HPDE6-E6E7 (cell line): ENCODE data around the gene ALDH1A3.

Source experiments
- DNase-seq: peaks from one replicate; pipeline ENCODE4 v3.0.0; 2011; ENCODE audit warnings: missing footprints; ENCODE audit errors: extremely low spot score

The ALDH1A3 gene

GRCh38 chr15:100881573-100882336 lies 2.1 kb downstream of the ALDH1A3 start:
- DNase-seq, result no peak

DNA sequence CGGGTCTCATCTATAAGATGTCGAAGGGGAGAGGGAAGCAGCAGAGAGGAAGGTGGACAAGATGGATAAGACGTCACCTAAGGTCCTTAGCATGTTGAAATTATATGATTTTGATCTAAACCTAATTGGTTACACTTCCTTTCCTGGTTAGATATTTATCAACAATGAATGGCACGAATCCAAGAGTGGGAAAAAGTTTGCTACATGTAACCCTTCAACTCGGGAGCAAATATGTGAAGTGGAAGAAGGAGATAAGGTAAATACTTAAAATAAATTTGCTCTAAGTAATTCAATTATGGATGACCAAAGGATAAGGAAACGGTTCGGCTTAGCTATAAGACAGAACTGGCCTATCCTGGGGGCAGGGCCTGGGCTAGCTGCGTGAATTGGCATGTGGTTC lies 5.5 kb downstream of the ALDH1A3 start:
- DNase-seq, result no peak

DNA sequence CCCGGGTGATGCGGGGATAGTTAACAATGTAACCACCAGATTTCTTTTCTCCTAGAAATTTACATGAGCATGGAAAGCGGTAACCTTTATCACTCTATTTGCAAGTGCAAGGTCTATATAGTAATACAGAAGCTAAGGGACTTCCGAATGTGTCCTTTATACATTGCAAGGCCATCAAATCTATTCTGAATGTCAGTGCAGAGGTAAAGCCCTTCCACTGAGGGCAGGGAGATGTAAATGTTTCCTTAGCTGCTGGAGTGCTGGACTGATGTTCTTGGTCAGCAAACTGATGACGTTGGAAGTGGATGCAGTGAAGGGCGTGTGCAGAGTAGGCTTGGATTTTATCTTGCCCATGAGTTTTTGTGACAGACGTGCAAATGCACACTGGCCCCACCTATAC lies 6.2 kb downstream of the ALDH1A3 start:
- no peak for DNase-seq

DNA sequence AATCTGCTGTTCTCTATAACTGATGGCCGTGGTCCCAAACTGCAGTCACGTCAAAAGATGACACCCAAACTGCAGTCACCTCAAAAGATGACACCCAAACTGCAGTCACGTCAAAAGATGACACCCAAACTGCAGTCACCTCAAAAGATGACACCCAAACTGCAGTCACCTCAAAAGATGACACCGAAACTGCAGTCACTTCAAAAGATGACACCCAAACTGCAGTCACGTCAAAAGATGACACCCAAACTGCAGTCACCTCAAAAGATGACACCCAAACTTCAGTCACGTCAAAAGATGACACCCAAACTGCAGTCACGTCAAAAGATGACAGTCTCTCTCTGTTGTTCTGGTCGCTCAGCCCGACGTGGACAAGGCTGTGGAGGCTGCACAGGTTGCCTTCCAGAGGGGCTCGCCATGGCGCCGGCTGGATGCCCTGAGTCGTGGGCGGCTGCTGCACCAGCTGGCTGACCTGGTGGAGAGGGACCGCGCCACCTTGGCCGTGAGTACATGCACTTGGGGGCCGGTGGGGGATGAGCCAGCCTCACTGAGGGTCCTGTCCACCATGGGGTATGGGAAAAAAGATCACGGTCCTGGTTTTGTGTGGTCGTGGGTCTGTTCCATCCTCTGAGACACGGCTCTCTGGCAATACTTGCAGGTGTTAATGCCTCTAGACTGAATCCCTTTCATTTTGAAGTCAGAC lies 7.7 kb downstream of the ALDH1A3 start:
- no peak for DNase-seq

DNA sequence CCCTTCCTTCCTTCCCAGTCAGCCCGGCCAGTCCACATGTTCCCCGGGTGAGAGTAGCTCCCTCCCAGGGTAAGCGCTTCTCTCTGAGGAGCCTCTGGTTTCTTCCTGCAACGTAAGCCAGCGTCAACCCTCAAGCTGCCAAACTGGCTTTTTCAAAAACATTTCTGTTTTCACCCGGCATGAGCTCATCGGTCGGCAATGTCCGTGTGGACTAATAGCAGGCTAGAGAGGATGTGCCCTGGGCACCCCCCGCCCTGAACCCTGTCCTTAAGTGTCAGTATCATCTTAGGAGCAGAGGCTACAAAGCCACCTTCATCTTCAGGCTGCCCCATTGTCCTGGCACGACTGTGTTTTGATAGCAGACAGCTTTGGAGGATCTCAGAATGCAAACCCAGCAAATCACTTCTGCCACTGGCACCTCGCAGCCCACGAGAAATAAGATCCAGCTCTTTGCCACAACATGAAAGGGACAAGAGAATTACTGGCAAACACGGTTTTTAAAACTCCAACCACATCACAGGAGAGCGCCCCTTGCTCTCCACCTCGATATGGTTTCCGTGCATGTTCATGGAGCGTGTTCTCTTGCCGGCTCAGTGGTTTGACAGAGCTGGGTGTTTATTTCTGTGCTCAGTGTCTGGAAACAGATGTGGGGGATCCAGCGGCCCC lies 9.9 kb downstream of the ALDH1A3 start:
- DNase-seq, result no peak

GRCh38 chr15:100890051-100890720 lies 10.6 kb downstream of the ALDH1A3 start:
- DNase-seq, result no peak

DNA sequence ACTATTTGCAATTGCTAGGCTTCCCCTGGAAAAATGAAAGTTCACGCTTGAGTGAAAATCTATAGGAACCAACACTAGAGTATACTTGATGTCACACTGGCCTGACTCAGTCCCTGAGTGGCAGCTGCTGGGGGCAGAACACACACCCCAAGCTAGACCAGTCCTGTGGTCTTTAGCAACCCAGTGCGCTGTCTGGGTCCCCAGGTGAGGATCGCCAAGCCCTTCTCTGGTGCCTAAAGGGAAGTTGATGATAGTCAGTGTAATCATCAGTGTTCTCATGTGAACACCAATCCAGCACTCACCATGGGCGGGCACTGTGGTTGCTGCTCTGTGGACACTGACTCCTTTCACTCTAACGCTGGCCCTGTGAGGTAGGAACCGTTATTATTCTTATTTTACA lies 11.2 kb downstream of the ALDH1A3 start:
- DNase-seq, result no peak

- DNase-seq, result no peak
These were observed 11.8 kb downstream of the ALDH1A3 start for GRCh38 chr15:100891307-100892012.

GRCh38 chr15:100892013-100892355 lies 12.4 kb downstream of the ALDH1A3 start:
- DNase-seq, result no peak

DNA sequence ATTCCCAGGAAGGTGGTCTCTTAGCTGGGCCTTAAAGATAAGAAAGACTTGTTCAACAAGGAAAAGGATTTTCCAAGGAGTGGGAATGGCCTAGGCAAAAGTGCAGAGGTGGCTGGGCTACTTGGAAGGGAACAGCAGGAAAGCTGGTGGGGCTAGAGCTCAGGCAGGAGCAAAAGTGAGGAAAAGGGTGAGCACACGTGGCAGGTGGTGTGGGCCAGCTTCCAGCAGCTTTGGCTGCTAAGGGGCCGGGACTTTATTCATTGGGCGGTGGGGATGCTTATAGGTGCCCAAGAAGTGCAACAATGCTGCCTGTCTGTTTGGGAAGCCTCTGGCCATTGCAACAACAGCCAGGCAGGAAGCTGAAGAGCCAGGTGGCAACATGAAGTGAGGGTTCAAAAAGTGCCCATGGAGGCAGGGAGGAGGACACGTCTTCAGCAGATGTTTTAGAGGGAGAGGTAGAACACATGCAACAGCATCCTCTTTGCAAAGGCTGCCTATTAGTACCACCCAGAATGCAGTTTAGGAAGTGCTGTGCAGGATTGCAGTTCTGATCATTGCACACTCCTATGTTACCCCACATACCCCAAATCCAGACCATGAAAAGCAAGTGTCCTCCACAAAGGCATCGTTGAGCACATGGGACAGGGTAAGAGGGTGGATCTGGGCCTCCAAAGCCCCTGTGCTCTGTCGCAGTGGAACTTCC lies 13.8 kb downstream of the ALDH1A3 start:
- no peak for DNase-seq

DNA sequence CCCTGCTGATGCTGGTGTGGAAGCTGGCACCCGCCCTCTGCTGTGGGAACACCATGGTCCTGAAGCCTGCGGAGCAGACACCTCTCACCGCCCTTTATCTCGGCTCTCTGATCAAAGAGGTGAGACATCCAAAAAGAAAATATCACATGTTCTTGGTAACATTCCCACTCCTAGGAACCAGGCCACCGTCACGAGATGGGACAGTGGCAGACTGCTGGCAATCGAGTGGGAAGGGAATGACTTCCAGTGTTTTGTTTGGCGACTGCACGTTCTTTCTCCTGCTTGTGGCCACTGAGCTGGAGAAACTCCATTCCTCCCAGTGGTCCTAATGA lies 14.3 kb downstream of the ALDH1A3 start:
- DNase-seq, result no peak

DNA sequence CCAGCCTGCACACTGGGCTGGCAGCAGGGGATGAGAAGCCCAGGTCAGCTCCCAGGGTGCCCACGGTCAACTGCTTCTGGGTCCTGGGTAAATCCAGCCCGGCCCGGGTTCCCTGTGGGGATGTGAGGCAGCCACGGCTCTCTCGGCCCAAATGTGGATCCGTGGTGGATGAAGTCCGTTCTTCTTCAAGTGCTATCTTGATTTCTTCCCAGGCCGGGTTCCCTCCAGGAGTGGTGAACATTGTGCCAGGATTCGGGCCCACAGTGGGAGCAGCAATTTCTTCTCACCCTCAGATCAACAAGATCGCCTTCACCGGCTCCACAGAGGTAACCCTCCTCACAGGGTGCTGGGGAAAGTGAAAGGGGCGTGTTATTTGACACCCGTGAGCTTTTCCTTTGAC lies 16.1 kb downstream of the ALDH1A3 start:
- DNase-seq, result no peak

DNA sequence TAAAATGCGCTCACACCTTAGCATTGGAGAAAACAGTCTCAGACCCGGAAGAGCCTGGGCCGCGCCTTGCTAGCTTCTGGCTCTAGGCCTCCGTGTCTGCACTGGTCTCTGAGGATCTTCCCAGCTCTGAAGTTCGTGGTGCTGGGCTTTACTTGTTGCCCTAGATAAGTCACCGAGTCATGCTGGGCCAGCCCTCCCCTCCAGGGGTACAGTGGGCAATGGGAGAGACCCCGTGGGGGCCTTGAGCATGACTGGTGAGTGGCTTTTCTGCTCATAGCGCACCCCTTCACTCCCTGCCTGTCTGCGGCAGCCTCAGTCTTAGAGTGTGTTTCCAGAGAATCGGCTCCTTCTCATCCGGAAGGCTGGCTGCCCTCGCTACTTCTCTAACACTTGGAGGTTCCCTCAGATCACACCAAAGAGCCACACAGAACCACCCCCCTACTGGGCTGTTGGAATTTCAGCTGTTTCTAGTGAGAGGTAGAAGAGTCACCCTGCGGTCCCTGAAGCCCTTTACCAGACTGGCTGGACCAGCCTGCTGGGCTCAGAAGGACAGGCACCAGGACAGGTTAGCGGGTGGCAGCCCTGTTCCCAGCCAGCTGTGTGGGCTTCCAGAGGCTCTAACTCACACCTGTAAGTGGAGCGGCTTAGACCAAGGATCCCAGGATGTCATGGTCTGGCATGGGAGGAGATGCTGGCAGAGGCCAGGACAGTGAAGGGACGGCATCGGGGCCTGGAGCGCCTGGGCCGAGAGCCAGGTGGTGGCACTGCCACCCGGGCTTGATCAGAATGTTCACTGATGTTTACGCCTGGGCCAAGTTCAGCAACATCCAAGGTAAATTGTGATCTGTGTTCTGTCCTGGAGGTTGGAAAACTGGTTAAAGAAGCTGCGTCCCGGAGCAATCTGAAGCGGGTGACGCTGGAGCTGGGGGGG lies 17.9 kb downstream of the ALDH1A3 start:
- no peak for DNase-seq

DNA sequence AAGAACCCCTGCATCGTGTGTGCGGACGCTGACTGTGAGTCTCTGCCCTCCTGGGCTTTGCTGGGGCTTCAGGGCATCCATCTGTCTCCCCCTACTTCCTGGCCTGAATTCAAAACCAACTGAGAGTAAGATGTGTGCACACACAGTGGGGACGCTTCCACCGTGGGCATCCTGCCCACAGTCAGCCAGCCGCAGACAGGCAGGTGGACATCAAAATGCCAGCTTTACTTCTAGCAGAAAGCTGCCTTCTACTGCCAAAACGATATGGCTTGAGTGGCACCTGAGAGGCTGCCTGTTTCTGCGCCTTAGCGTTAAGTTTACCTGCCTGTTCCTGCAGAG lies 18.5 kb downstream of the ALDH1A3 start:
- no peak for DNase-seq

GRCh38 chr15:100898661-100899462 lies 19.2 kb downstream of the ALDH1A3 start:
- DNase-seq, result no peak

GRCh38 chr15:100899601-100900000 lies 20.0 kb downstream of the ALDH1A3 start:
- no peak for DNase-seq

DNA sequence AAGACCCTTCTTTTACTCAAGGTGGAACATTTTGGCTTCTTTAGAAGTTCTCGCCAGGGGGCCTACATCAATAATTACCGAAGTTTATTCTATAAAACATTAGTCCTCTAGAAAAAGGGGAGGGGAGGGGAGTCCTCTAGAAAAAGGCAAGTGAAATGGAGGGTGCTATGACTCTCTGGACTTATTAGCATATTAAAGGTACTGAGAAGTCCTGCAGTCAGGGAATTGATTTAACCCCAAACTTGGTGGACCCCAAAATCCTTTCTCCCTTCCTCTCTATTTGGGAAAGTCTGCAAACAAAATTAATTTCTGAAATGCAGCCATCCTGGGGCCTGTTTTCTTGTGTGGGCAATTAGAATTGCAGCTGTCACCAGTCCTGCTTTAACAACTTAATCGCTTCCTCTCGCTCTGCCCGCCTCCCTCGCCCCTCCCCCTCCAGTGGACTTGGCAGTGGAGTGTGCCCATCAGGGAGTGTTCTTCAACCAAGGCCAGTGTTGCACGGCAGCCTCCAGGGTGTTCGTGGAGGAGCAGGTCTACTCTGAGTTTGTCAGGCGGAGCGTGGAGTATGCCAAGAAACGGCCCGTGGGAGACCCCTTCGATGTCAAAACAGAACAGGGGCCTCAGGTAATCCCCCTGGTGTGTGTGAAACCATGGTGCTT lies 20.6 kb downstream of the ALDH1A3 start:
- no peak for DNase-seq

- DNase-seq, result no peak
These were observed 21.2 kb downstream of the ALDH1A3 start for GRCh38 chr15:100900795-100901169.

DNA sequence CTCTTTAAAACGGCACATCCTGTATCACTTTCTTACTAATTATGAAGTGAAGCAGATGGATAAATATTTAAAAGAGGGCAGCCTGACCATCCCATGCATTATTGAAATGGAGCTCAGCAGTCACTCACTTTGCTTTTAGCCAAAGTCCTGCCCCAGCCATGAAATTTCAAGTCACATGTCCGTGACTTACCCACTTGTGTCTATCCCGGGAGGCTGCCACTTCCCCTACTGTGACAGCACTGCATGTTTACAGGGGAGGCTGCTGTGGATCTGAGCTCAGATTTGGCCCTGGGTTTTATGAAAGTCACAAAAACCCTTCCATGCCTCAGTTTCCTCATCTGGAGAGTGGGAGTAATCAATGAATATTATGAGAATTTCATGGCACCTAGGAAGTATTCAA lies 21.7 kb downstream of the ALDH1A3 start:
- DNase-seq, result no peak
